Liver (tissue), 9 donors: ENCODE results near the gene TMED3. TPM values are rescaled to one million over a fixed set of nuclear protein-coding genes. Genes with fewer than 3 reads are reported as not detected.

Source experiments
- DNase-seq: peaks from one replicate; pipeline ENCODE4 v3.0.0-alpha.2; 2017; ENCODE audit warnings: low spot score
- H3K27ac ChIP-seq, 2 donors: one replicate each; pipeline ENCODE4 v1.7.0; 2013; ENCODE audit warnings: inconsistent platforms in 2 of 2, low read length in 2 of 2, control low read depth in 1 of 2, low read depth in 1 of 2, mild to moderate bottlenecking in 1 of 2
- H3K27me3 ChIP-seq, 4 donors: one replicate each; pipeline versions ENCODE4 v1.6.1 to v1.7.0; 2013; ENCODE audit warnings: low read length in 3 of 4, inconsistent platforms in 1 of 4, mild to moderate bottlenecking in 1 of 4, moderate library complexity in 1 of 4; ENCODE audit not compliant: control insufficient read depth in 4 of 4, insufficient read depth in 4 of 4
- H3K36me3 ChIP-seq, 4 donors: one replicate each; pipeline versions ENCODE4 v1.6.1 to v1.7.0; 2013; ENCODE audit warnings: low read length in 3 of 4, mild to moderate bottlenecking in 3 of 4, low read depth in 1 of 4, moderate library complexity in 1 of 4; ENCODE audit not compliant: control insufficient read depth in 4 of 4, insufficient read depth in 3 of 4
- H3K4me1 ChIP-seq, 4 donors: one replicate each; pipeline versions ENCODE4 v1.6.1 to v1.7.0; 2013; ENCODE audit warnings: low read length in 3 of 4, mild to moderate bottlenecking in 3 of 4, moderate library complexity in 1 of 4; ENCODE audit not compliant: control insufficient read depth in 4 of 4, insufficient read depth in 4 of 4
- H3K4me3 ChIP-seq, 3 donors: one replicate each; pipeline versions ENCODE4 v1.6.1 to v1.7.0; 2013; ENCODE audit warnings: low read length in 3 of 3, control low read depth in 1 of 3, low read depth in 1 of 3, mild to moderate bottlenecking in 1 of 3
- H3K9ac ChIP-seq, 2 donors: one replicate each; pipeline ENCODE4 v1.7.0; 2013; ENCODE audit warnings: low read length in 2 of 2, mild to moderate bottlenecking in 2 of 2, moderate library complexity in 2 of 2, control low read depth in 1 of 2, low read depth in 1 of 2
- H3K9me3 ChIP-seq, 4 donors: one replicate each; pipeline versions ENCODE4 v1.6.1 to v1.7.0; 2013; ENCODE audit warnings: low read length in 3 of 4; ENCODE audit not compliant: control insufficient read depth in 4 of 4
- EGR1 ChIP-seq, 2 donors: IDR thresholded peaks; 2 replicates each; pipeline ENCODE4 v1.6.1; 2016 to 2018; ENCODE audit warnings: antibody characterized with exemption in 2 of 2, low read depth in 2 of 2
- FOXA1 ChIP-seq: IDR thresholded peaks from 2 replicates; pipeline ENCODE4 v1.6.1; 2016; ENCODE audit warnings: antibody characterized with exemption
- FOXA2 ChIP-seq: IDR thresholded peaks from 2 replicates; pipeline ENCODE4 v1.6.1; 2016; ENCODE audit warnings: antibody characterized with exemption
- GABPA ChIP-seq, 2 donors: IDR thresholded peaks in 1 of 2; conservative IDR thresholded peaks in 1 of 2; 2 replicates each; pipeline ENCODE4 v1.6.1; 2016; ENCODE audit warnings: antibody characterized with exemption in 2 of 2, mild to moderate bottlenecking in 1 of 2, moderate library complexity in 1 of 2
- HNF4A ChIP-seq, 2 donors: conservative IDR thresholded peaks; 2 replicates each; pipeline ENCODE4 v1.6.1; 2016; ENCODE audit warnings: antibody characterized with exemption in 2 of 2, mild to moderate bottlenecking in 2 of 2
- HNF4G ChIP-seq: IDR thresholded peaks from 2 replicates; pipeline ENCODE4 v1.6.1; 2016; ENCODE audit warnings: antibody characterized with exemption
- JUND ChIP-seq, 2 donors: IDR thresholded peaks; 2 replicates each; pipeline ENCODE4 v1.6.1; 2016; ENCODE audit warnings: antibody characterized with exemption in 2 of 2
- NR2F2 ChIP-seq: IDR thresholded peaks from 2 replicates; pipeline ENCODE4 v1.6.1; 2016; ENCODE audit warnings: antibody characterized with exemption
- RAD21 ChIP-seq, 2 donors: IDR thresholded peaks; 2 replicates each; pipeline ENCODE4 v1.6.1; 2016; ENCODE audit warnings: antibody characterized with exemption in 2 of 2, mild to moderate bottlenecking in 2 of 2
- RXRA ChIP-seq, 2 donors: IDR thresholded peaks; 2 replicates each; pipeline ENCODE4 v1.6.1; 2017 to 2018; ENCODE audit warnings: antibody characterized with exemption in 2 of 2, mild to moderate bottlenecking in 1 of 2
- SP1 ChIP-seq: IDR thresholded peaks from 2 replicates; pipeline ENCODE4 v1.6.1; 2018; ENCODE audit warnings: antibody characterized with exemption, mild to moderate bottlenecking
- TAF1 ChIP-seq: conservative IDR thresholded peaks from 2 replicates; pipeline ENCODE4 v1.6.1; 2016; ENCODE audit warnings: antibody characterized with exemption, mild to moderate bottlenecking
- YY1 ChIP-seq: IDR thresholded peaks from 2 replicates; pipeline ENCODE4 v1.6.1; 2016; ENCODE audit warnings: antibody characterized with exemption, mild to moderate bottlenecking
- WGBS: extraction: QIAGEN DNeasy Blood & Tissue Kit; methylation state at CpG from one replicate; pipeline ENCODE4 v1.1.7; 2013; 5-methylcytosine and 5-hydroxymethylcytosine counted together
- polyA plus RNA-seq, 2 donors: library from polyadenylated mRNA; stranded (reverse) in 1 of 2; unstranded in 1 of 2; fragments of 200-250 nt in 1 of 2; fragments of >200 nt in 1 of 2; fragmentation: Nextera tagmentation in 1 of 2; extraction: Ambion mirVana in 1 of 2; gene quantifications; one replicate each; pipeline versions ENCODE4 v1.2.1 to v1.2.3, GENCODE V29; 2013 to 2015
- total RNA-seq, 2 donors: library from RNA; depleted of rRNA; stranded (reverse); fragments of >200 nt; gene quantifications; one replicate each; pipeline ENCODE4 v1.2.3, GENCODE V29; 2014
- TF ChIP-seq, protein P1 (sequence below): fragments of 150-350 bp; IDR thresholded peaks from 2 replicates; pipeline ENCODE4 v1.5.1; 2017; ENCODE audit warnings: improper control_type of control experiment, low read depth, low read length; ENCODE audit not compliant: missing input control
- TF ChIP-seq, protein P2 (sequence below): IDR thresholded peaks from 2 replicates; pipeline ENCODE4 v1.6.1; 2016; ENCODE audit warnings: antibody characterized with exemption
- TF ChIP-seq, protein P3 (sequence below): IDR thresholded peaks from 2 replicates; pipeline ENCODE4 v1.6.1; 2016; ENCODE audit warnings: antibody characterized with exemption
- TF ChIP-seq, protein P4 (sequence below): IDR thresholded peaks from 2 replicates; pipeline ENCODE4 v1.6.1; 2016; ENCODE audit warnings: antibody characterized with exemption
- TF ChIP-seq, protein P5 (sequence below): IDR thresholded peaks from 2 replicates; pipeline ENCODE4 v1.6.1; 2016; ENCODE audit warnings: antibody characterized with exemption, mild to moderate bottlenecking
- donor health status: healthy.
- donor health status: healthy.
- donor health status: healthy.
- donor health status: healthy.
- donor health status: healthy.

TMED3 gene
- total and polyA plus RNA-seq, 4 donors: 11.0 to 28.1 (median 14.0) TPM

DNA sequence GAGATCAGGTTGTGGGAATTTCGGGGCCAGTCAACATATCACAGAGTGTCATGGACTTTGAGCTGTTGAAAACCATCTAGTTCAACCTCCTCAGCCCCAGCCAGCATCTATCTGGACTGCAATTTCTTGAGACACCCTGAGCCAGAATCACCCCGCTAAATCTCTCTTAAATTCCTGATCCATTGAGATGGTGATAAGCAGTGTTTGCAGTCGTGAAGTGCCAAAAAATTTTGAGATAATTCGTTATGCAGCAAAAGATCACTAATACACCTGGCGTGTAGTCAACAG is 29.3 kb downstream of the TMED3 start:
- no peak overlapping the region for H3K9ac ChIP-seq
- WGBS: 63% methylated on average over 5 of the region's 5 CpGs

DNA sequence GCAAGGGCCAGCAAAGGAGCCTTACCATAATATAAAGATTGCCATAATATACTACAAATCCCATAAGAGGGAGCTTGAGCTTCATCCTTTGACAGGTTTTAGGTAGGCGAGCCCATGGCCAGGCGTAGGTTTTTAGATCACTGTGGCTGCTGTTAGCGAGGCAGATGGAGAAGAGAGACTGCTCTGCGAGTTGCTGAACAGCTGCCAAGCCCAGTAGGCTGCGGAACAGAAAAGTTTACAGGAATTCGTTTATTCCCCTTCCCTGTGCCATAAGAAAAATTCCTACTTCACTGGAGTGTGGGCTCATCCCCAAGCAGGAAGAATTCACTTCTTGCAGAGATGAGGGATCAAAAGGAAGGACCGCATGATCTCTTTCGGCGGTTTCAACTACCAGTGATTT is 30.5 kb downstream of the TMED3 start:
- Histone ChIP-seq H3K27ac (no peak overlapping the region), H3K4me3 (no peak overlapping the region), H3K9me3 (no peaks in the 10 kb centered on the region), H3K9ac (no peak overlapping the region), H3K36me3 (no peaks in the 10 kb centered on the region), H3K27me3 (no peaks in the 10 kb centered on the region), H3K4me1 (no peaks in the 10 kb centered on the region)
- 83% methylated on average over 9 of the region's 9 CpGs for WGBS
- TF ChIP-seq FOXA2: no peak
- no peak for TF ChIP-seq RAD21 (IDR thresholded peaks at IDR 0.05)
- TF ChIP-seq, protein P1, sequence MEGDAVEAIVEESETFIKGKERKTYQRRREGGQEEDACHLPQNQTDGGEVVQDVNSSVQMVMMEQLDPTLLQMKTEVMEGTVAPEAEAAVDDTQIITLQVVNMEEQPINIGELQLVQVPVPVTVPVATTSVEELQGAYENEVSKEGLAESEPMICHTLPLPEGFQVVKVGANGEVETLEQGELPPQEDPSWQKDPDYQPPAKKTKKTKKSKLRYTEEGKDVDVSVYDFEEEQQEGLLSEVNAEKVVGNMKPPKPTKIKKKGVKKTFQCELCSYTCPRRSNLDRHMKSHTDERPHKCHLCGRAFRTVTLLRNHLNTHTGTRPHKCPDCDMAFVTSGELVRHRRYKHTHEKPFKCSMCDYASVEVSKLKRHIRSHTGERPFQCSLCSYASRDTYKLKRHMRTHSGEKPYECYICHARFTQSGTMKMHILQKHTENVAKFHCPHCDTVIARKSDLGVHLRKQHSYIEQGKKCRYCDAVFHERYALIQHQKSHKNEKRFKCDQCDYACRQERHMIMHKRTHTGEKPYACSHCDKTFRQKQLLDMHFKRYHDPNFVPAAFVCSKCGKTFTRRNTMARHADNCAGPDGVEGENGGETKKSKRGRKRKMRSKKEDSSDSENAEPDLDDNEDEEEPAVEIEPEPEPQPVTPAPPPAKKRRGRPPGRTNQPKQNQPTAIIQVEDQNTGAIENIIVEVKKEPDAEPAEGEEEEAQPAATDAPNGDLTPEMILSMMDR: no peak
- no peak for DNase-seq

More for the DNA sequence above, 29.3 kb downstream of the TMED3 start:
- Histone ChIP-seq H3K27me3 (no peaks in the 10 kb centered on the region), H3K36me3 (no peaks in the 10 kb centered on the region), H3K9me3 (no peaks in the 10 kb centered on the region), H3K4me3 (no peak overlapping the region), H3K27ac (no peak overlapping the region), H3K4me1 (no peaks in the 10 kb centered on the region)
- DNase-seq: no peak
- TF ChIP-seq FOXA1: no peak
- TF ChIP-seq YY1: no peak
- no peak for TF ChIP-seq GABPA (IDR thresholded peaks at IDR 0.05 in 1 of 2, conservative IDR thresholded peaks at IDR 0.05 in 1 of 2)
- TF ChIP-seq FOXA2: no peak
- no peak for TF ChIP-seq RAD21 (IDR thresholded peaks at IDR 0.05)
- TF ChIP-seq, protein P2, sequence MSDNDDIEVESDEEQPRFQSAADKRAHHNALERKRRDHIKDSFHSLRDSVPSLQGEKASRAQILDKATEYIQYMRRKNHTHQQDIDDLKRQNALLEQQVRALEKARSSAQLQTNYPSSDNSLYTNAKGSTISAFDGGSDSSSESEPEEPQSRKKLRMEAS: no peak
- TF ChIP-seq JUND (IDR thresholded peaks at IDR 0.05): no peak
- no peak for TF ChIP-seq HNF4G
- no peak for TF ChIP-seq SP1
- TF ChIP-seq, protein P3, sequence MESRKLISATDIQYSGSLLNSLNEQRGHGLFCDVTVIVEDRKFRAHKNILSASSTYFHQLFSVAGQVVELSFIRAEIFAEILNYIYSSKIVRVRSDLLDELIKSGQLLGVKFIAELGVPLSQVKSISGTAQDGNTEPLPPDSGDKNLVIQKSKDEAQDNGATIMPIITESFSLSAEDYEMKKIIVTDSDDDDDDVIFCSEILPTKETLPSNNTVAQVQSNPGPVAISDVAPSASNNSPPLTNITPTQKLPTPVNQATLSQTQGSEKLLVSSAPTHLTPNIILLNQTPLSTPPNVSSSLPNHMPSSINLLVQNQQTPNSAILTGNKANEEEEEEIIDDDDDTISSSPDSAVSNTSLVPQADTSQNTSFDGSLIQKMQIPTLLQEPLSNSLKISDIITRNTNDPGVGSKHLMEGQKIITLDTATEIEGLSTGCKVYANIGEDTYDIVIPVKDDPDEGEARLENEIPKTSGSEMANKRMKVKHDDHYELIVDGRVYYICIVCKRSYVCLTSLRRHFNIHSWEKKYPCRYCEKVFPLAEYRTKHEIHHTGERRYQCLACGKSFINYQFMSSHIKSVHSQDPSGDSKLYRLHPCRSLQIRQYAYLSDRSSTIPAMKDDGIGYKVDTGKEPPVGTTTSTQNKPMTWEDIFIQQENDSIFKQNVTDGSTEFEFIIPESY: no peak
- no peak for TF ChIP-seq TAF1
- TF ChIP-seq, protein P4, sequence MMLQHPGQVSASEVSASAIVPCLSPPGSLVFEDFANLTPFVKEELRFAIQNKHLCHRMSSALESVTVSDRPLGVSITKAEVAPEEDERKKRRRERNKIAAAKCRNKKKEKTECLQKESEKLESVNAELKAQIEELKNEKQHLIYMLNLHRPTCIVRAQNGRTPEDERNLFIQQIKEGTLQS: no peak
- no peak for TF ChIP-seq RXRA (IDR thresholded peaks at IDR 0.05)
- no peak for TF ChIP-seq NR2F2
- TF ChIP-seq HNF4A (conservative IDR thresholded peaks at IDR 0.05): no peak
- TF ChIP-seq, protein P5, sequence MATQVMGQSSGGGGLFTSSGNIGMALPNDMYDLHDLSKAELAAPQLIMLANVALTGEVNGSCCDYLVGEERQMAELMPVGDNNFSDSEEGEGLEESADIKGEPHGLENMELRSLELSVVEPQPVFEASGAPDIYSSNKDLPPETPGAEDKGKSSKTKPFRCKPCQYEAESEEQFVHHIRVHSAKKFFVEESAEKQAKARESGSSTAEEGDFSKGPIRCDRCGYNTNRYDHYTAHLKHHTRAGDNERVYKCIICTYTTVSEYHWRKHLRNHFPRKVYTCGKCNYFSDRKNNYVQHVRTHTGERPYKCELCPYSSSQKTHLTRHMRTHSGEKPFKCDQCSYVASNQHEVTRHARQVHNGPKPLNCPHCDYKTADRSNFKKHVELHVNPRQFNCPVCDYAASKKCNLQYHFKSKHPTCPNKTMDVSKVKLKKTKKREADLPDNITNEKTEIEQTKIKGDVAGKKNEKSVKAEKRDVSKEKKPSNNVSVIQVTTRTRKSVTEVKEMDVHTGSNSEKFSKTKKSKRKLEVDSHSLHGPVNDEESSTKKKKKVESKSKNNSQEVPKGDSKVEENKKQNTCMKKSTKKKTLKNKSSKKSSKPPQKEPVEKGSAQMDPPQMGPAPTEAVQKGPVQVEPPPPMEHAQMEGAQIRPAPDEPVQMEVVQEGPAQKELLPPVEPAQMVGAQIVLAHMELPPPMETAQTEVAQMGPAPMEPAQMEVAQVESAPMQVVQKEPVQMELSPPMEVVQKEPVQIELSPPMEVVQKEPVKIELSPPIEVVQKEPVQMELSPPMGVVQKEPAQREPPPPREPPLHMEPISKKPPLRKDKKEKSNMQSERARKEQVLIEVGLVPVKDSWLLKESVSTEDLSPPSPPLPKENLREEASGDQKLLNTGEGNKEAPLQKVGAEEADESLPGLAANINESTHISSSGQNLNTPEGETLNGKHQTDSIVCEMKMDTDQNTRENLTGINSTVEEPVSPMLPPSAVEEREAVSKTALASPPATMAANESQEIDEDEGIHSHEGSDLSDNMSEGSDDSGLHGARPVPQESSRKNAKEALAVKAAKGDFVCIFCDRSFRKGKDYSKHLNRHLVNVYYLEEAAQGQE: no peak
- TF ChIP-seq, protein P1: no peak
- TF ChIP-seq EGR1 (IDR thresholded peaks at IDR 0.05; ENCODE audit: low read depth in 2 of 2): no peak
